ENCODE data around the gene LIPI. TPM values are rescaled to one million over a fixed set of nuclear protein-coding genes. Genes with fewer than 3 reads are reported as not detected.

Gene LIPI
- total and polyA plus RNA-seq, 7 donors, result not detected

GRCh38 chr21:14239281-14239680 is 28.5 kb upstream of the LIPI start:
- Histone ChIP-seq H3K27me3 (ENCODE audit: insufficient read depth in 3 of 3, low read length in 2 of 3) (peaks cover 0 to under 1% (median 0%) of the 10 kb centered on the region in 3 donors), H3K36me3 (ENCODE audit: insufficient read depth in 1 of 2, low read depth in 1 of 2) (no peaks in the 10 kb centered on the region), H3K4me1 (no peaks in the 10 kb centered on the region), H3K9me3 (no peaks in the 10 kb centered on the region), H3K4me3 (no peak overlapping the region), H3K27ac (no peak overlapping the region)
- no peak for DNase-seq
- intact Hi-C loops (cut with DNase I), result no loop called here
- no peak for TF ChIP-seq CTCF (IDR thresholded peaks at IDR 0.05)
- ATAC-seq, result no peak
- 83 to 92% (median 83%) methylated on average over 2 of the region's 2 CpGs for WGBS, 3 donors

- H3K4me1 ChIP-seq, result no peaks in the 10 kb centered on the region
- peaks cover 0 to 5% (median 0%) of the 10 kb centered on the region in 3 donors for H3K27me3 ChIP-seq (ENCODE audit: insufficient read depth in 3 of 3, low read length in 2 of 3)
- intact Hi-C loops (cut with DNase I), result no loop called here
- TF ChIP-seq CTCF (IDR thresholded peaks at IDR 0.05), result no peak
- no peak for ATAC-seq
- no peak overlapping the region for H3K27ac ChIP-seq
- 37 to 53% (median 51%) methylated on average over 3 of the region's 3 CpGs for WGBS, 3 donors
- H3K9me3 ChIP-seq, result no peaks in the 10 kb centered on the region
- no peak for DNase-seq
- no peak overlapping the region for H3K4me3 ChIP-seq
- H3K36me3 ChIP-seq (ENCODE audit: insufficient read depth in 1 of 2, low read depth in 1 of 2), result no peaks in the 10 kb centered on the region
These were observed 25.4 kb upstream of the LIPI start for GRCh38 chr21:14236180-14236579.

GRCh38 chr21:14235101-14235500 is 24.3 kb upstream of the LIPI start:
- no peak overlapping the region for H3K4me3 ChIP-seq
- no peak overlapping the region for H3K27ac ChIP-seq
- no peaks in the 10 kb centered on the region for H3K4me1 ChIP-seq
- no peak for TF ChIP-seq CTCF (IDR thresholded peaks at IDR 0.05)
- peaks cover 0 to 5% (median 0%) of the 10 kb centered on the region in 3 donors for H3K27me3 ChIP-seq (ENCODE audit: insufficient read depth in 3 of 3, low read length in 2 of 3)
- no peaks in the 10 kb centered on the region for H3K9me3 ChIP-seq
- no peaks in the 10 kb centered on the region for H3K36me3 ChIP-seq (ENCODE audit: insufficient read depth in 1 of 2, low read depth in 1 of 2)
- no peak for DNase-seq
- intact Hi-C loops (cut with DNase I), result no loop called here
- ATAC-seq, result no peak
- WGBS, 3 donors, result 77 to 87% (median 83%) methylated on average over 5 of the region's 5 CpGs

- H3K27me3 ChIP-seq (ENCODE audit: insufficient read depth in 3 of 3, low read length in 2 of 3), result peaks cover 0 to 5% (median 1%) of the 10 kb centered on the region in 3 donors
- 52 to 67% (median 53%) methylated on average over 1 of the region's 1 CpG for WGBS, 3 donors
- no peaks in the 10 kb centered on the region for H3K36me3 ChIP-seq (ENCODE audit: insufficient read depth in 1 of 2, low read depth in 1 of 2)
- no peak overlapping the region for H3K4me3 ChIP-seq
- TF ChIP-seq CTCF (IDR thresholded peaks at IDR 0.05), result no peak
- intact Hi-C loops (cut with DNase I), result no loop called here
- ATAC-seq, result no peak
- H3K4me1 ChIP-seq, result no peaks in the 10 kb centered on the region
- no peak overlapping the region for H3K27ac ChIP-seq
- no peak for DNase-seq
- H3K9me3 ChIP-seq, result peaks cover 2% of the 10 kb centered on the region
These were observed 18.6 kb upstream of the LIPI start for GRCh38 chr21:14229399-14229798.

- Histone ChIP-seq H3K27me3 (ENCODE audit: insufficient read depth in 3 of 3, low read length in 2 of 3) (peaks cover 0 to 1% (median 0%) of the 10 kb centered on the region in 3 donors), H3K9me3 (no peaks in the 10 kb centered on the region), H3K4me3 (no peak overlapping the region), H3K36me3 (ENCODE audit: insufficient read depth in 1 of 2, low read depth in 1 of 2) (no peaks in the 10 kb centered on the region), H3K27ac (no peak overlapping the region), H3K4me1 (no peaks in the 10 kb centered on the region)
- ATAC-seq, result no peak
- intact Hi-C loops (cut with DNase I), result no loop called here
- DNase-seq, result no peak
- no peak for TF ChIP-seq CTCF (IDR thresholded peaks at IDR 0.05)
- 94 to 100% (median 95%) methylated on average over 1 of the region's 1 CpG for WGBS, 3 donors
These were observed 12.6 kb upstream of the LIPI start for GRCh38 chr21:14223365-14223764.

Measured in psoas muscle (tissue), 8 donors.